ENCODE results near the gene GNL1.

The GNL1 gene

DNA sequence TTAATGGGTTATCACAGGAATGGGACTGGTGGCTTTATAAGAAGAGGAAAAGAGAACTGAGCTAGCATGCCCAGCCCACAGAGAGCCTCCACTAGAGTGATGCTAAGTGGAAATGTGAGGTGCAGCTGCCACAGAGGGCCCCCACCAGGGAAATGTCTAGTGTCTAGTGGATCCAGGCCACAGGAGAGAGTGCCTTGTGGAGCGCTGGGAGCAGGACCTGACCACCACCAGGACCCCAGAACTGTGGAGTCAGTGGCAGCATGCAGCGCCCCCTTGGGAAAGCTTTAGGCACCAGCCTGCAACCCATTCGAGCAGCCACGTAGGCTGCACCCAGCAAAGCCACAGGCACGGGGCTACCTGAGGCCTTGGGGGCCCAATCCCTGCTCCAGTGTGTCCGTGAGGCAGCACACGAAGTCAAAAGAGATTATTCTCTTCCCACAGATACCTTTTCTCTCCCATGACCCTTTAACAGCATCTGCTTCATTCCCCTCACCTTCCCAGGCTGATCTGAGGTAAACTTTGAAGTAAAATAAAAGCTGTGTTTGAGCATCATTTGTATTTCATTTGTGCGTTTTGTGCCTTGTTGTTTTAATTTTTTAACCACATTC is 62.5 kb downstream of the GNL1 start:
- no peak for DNase-seq (ENCODE audit: low read depth)
- no peak overlapping the region for H3K4me3 ChIP-seq (ENCODE audit: low read length)
- TF ChIP-seq, protein P1, sequence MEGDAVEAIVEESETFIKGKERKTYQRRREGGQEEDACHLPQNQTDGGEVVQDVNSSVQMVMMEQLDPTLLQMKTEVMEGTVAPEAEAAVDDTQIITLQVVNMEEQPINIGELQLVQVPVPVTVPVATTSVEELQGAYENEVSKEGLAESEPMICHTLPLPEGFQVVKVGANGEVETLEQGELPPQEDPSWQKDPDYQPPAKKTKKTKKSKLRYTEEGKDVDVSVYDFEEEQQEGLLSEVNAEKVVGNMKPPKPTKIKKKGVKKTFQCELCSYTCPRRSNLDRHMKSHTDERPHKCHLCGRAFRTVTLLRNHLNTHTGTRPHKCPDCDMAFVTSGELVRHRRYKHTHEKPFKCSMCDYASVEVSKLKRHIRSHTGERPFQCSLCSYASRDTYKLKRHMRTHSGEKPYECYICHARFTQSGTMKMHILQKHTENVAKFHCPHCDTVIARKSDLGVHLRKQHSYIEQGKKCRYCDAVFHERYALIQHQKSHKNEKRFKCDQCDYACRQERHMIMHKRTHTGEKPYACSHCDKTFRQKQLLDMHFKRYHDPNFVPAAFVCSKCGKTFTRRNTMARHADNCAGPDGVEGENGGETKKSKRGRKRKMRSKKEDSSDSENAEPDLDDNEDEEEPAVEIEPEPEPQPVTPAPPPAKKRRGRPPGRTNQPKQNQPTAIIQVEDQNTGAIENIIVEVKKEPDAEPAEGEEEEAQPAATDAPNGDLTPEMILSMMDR (conservative IDR thresholded peaks at IDR 0.05; ENCODE audit: low read length), result no peak

DNA sequence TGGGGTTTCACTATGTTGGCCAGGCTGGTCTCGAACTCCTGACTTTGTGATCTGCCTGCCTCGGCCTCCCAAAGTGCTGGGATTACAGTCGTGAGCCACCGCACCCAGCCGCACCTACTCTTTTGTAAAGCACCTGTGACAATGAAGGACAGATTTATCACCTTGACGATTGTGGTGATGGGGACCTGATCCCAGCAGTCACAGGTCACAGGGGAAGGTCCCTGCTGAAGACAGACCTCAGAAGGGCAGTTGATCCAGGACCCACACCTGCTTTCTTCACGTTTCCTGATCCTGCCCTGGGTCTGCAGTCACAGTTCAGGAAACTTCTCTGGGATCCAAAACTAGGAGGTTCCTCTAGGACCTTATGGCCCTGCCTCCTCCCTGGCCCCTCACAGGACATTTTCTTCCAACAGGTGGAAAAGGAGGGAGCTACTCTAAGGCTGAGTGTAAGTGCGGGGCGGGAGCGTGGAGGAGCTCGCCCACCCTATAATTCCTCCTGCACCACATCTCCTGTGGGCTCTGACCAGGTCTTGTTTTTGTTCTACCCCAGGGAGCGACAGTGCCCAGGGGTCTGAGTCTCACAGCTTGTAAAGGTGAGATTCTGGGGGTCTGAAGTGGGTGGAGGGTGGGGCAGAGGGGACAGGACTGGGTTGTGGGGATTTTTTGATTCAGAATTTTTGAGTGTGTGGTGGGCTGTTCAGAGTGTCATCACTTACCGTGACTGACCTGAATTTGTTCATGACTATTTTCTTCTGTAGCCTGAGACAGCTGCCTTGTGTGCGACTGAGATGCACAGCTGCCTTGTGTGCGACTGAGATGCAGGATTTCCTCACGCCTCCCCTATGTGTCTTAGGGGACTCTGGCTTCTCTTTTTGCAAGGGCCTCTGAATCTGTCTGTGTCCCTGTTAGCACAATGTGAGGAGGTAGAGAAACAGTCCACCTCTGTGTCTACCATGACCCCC is 64.0 kb downstream of the GNL1 start:
- TF ChIP-seq, protein P1 (conservative IDR thresholded peaks at IDR 0.05; ENCODE audit: low read length), result no peak
- H3K4me3 ChIP-seq (ENCODE audit: low read length), result no peak overlapping the region
- DNase-seq (ENCODE audit: low read depth), result no peak

All from AG10803 (cell line).